ENCODE measurements around the gene B3GNT5. TPM values are rescaled to one million over a fixed set of nuclear protein-coding genes. Genes with fewer than 3 reads are reported as not detected.

The B3GNT5 gene
- total and polyA plus RNA-seq, 2 donors (not counting 3 experiments of a cell fraction or from before 2014, with no cell fraction given): 4.1 to 25.6 TPM

DNA sequence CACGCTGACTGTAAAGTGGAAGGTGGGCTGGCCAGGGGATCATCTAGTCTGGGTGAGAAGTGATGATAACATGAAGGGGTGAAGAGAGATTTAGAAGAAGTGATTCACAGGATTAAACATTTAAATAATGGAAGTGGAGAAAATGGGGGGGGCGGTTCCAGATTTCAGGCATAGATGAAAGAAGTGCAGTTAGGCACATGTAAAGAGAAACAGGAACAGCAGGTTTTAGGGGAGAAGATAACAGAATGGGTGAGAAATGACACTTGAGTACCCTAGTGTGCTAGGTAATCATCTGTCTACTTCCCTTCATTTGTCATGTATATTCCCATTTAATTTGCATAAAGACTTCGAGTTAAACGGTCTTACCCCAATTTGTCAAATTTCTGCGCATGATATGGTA lies 15.3 kb downstream of the B3GNT5 start:
- no TSS peak for BruUV-seq (replicated peaks)
- ChIA-PET CTCF (no interaction called here), POLR2A (no interaction called here)
- no peak overlapping the region for H2AFZ ChIP-seq (ENCODE audit: low read depth, low read length)
- H3K27ac ChIP-seq (ENCODE audit: insufficient read depth, low read depth, low read length): no peak overlapping the region
- no peak for FAIRE-seq
- H3K4me1 ChIP-seq (ENCODE audit: control insufficient read depth, extremely low read depth, insufficient read depth, low read length): peaks cover 20% of the 10 kb centered on the region
- intact Hi-C loops (cut with micrococcal nuclease): no loop called here
- TF ChIP-seq, protein P1, sequence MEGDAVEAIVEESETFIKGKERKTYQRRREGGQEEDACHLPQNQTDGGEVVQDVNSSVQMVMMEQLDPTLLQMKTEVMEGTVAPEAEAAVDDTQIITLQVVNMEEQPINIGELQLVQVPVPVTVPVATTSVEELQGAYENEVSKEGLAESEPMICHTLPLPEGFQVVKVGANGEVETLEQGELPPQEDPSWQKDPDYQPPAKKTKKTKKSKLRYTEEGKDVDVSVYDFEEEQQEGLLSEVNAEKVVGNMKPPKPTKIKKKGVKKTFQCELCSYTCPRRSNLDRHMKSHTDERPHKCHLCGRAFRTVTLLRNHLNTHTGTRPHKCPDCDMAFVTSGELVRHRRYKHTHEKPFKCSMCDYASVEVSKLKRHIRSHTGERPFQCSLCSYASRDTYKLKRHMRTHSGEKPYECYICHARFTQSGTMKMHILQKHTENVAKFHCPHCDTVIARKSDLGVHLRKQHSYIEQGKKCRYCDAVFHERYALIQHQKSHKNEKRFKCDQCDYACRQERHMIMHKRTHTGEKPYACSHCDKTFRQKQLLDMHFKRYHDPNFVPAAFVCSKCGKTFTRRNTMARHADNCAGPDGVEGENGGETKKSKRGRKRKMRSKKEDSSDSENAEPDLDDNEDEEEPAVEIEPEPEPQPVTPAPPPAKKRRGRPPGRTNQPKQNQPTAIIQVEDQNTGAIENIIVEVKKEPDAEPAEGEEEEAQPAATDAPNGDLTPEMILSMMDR (IDR thresholded peaks at IDR 0.05; ENCODE audit: extremely low read depth in 1 of 2, insufficient read depth in 1 of 2, low read depth in 1 of 2, low read length in 2 of 2): no peak
- TF ChIP-seq, protein P2, sequence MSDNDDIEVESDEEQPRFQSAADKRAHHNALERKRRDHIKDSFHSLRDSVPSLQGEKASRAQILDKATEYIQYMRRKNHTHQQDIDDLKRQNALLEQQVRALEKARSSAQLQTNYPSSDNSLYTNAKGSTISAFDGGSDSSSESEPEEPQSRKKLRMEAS (IDR thresholded peaks at IDR 0.05; ENCODE audit: insufficient read depth, insufficient read length): no peak
- TF ChIP-seq FOS (IDR thresholded peaks at IDR 0.05; ENCODE audit: borderline replicate concordance, insufficient read depth, low read length) (no peak), POLR2A (IDR thresholded peaks at IDR 0.05; ENCODE audit: low read depth, low read length) (no peak), MYC (IDR thresholded peaks at IDR 0.05; ENCODE audit: low read depth, low read length) (no peak), GATA2 (IDR thresholded peaks at IDR 0.05; ENCODE audit: insufficient read depth, insufficient read length, low read depth, low read length) (no peak), POLR2AphosphoS5 (IDR thresholded peaks at IDR 0.05; ENCODE audit: insufficient read depth, low read depth, low read length) (no peak), JUN (IDR thresholded peaks at IDR 0.05; ENCODE audit: borderline replicate concordance, insufficient read depth, insufficient read length, low read depth) (no peak), EZH2 (IDR thresholded peaks at IDR 0.05; ENCODE audit: borderline replicate concordance, low read depth, low read length, severe bottlenecking) (no peak)
- no peak overlapping the region for H3K4me3 ChIP-seq (replicated peaks in 1 of 3; ENCODE audit: insufficient read depth in 1 of 3, low read depth in 1 of 3, low read length in 3 of 3)
- H3K36me3 ChIP-seq (ENCODE audit: control insufficient read depth in 2 of 2, extremely low read depth in 1 of 2, insufficient read depth in 2 of 2, low read length in 2 of 2): peaks cover 0 to 9% of the 10 kb centered on the region in 2 experiments
- no peaks in the 10 kb centered on the region for H3K9me3 ChIP-seq (replicated peaks; ENCODE audit: control insufficient read depth, insufficient read depth, low read length)
- DNase-seq (ENCODE audit: low read depth, low spot score): no peak
- no peaks in the 10 kb centered on the region for H4K20me1 ChIP-seq (replicated peaks; ENCODE audit: control insufficient read depth, extremely low read depth, insufficient read depth, low read length)
- H3K9me1 ChIP-seq (replicated peaks; ENCODE audit: control insufficient read depth, extremely low read depth, insufficient read depth, low read length): no peaks in the 10 kb centered on the region
- no peak overlapping the region for H3K9ac ChIP-seq (replicated peaks; ENCODE audit: extremely low read depth, insufficient read depth, low read length)
- H3K27me3 ChIP-seq (ENCODE audit: control insufficient read depth in 2 of 2, insufficient read depth in 2 of 2, low read length in 2 of 2): no peaks in the 10 kb centered on the region
- dilution Hi-C loops (cut with MboI; ENCODE audit: extremely low pct_ligation_motif_present, low sequenced_read_pairs): no loop called here
- H3K79me2 ChIP-seq (ENCODE audit: control insufficient read depth, insufficient read depth, low read length): peaks cover 32% of the 10 kb centered on the region
- H3K4me2 ChIP-seq (ENCODE audit: insufficient read depth, low read length): no peak overlapping the region
